ENCODE results near the gene CAPN1.
"Not testable (repeated sequence)": the region's sequence is repeated elsewhere in the genome, so short reads cannot be mapped to it uniquely, and the experiment has no call there.

Gene CAPN1

GRCh38 chr11:65218446-65218845 lies 36.7 kb downstream of the CAPN1 start:
- DNase-seq (ENCODE audit: low read depth) = no peak

GRCh38 chr11:65219930-65220213 lies 38.1 kb downstream of the CAPN1 start:
- DNase-seq (ENCODE audit: low read depth) = no peak

GRCh38 chr11:65221026-65221425 lies 39.3 kb downstream of the CAPN1 start:
- no peak for DNase-seq (ENCODE audit: low read depth)

GRCh38 chr11:65223011-65223410 lies 41.3 kb downstream of the CAPN1 start:
- no peak for DNase-seq (ENCODE audit: low read depth)

- no peak for DNase-seq (ENCODE audit: low read depth)
Measured at GRCh38 chr11:65224930-65225278, 43.2 kb downstream of the CAPN1 start.

GRCh38 chr11:65225279-65226102 lies 43.8 kb downstream of the CAPN1 start:
- DNase-seq (ENCODE audit: low read depth) = peak; percentile 44

- no peak for DNase-seq (ENCODE audit: low read depth)
Measured at GRCh38 chr11:65226103-65226442, 44.3 kb downstream of the CAPN1 start.

- DNase-seq (ENCODE audit: low read depth) = no peak
Measured at GRCh38 chr11:65227879-65228278, 46.2 kb downstream of the CAPN1 start.

GRCh38 chr11:65236194-65237059 lies 54.7 kb downstream of the CAPN1 start:
- DNase-seq (ENCODE audit: low read depth) = no peak

- not testable (repeated sequence) for DNase-seq (ENCODE audit: low read depth)
Measured at GRCh38 chr11:65238302-65238701, 56.6 kb downstream of the CAPN1 start.

- no peak for DNase-seq (ENCODE audit: low read depth)
Measured at GRCh38 chr11:65241134-65241533, 59.4 kb downstream of the CAPN1 start.

- DNase-seq (ENCODE audit: low read depth) = no peak
Measured at GRCh38 chr11:65241692-65242091, 60.0 kb downstream of the CAPN1 start.

GRCh38 chr11:65242389-65242788 lies 60.7 kb downstream of the CAPN1 start:
- DNase-seq (ENCODE audit: low read depth) = no peak

GRCh38 chr11:65243797-65244196 lies 62.1 kb downstream of the CAPN1 start:
- no peak for DNase-seq (ENCODE audit: low read depth)

- not testable (repeated sequence) for DNase-seq (ENCODE audit: low read depth)
Measured at GRCh38 chr11:65245046-65245445, 63.3 kb downstream of the CAPN1 start.

GRCh38 chr11:65246506-65246905 lies 64.8 kb downstream of the CAPN1 start:
- DNase-seq (ENCODE audit: low read depth) = no peak

- not testable (repeated sequence) for DNase-seq (ENCODE audit: low read depth)
Measured at GRCh38 chr11:65248184-65248710, 66.5 kb downstream of the CAPN1 start.

- no peak for DNase-seq (ENCODE audit: low read depth)
Measured at GRCh38 chr11:65251476-65251875, 69.7 kb downstream of the CAPN1 start.

GRCh38 chr11:65254724-65255123 lies 73.0 kb downstream of the CAPN1 start:
- DNase-seq (ENCODE audit: low read depth) = no peak

- DNase-seq (ENCODE audit: low read depth) = no peak
Measured at GRCh38 chr11:65258988-65259387, 77.3 kb downstream of the CAPN1 start.

GRCh38 chr11:65260302-65260701 lies 78.6 kb downstream of the CAPN1 start:
- DNase-seq (ENCODE audit: low read depth) = no peak

- DNase-seq (ENCODE audit: low read depth) = no peak
Measured at GRCh38 chr11:65260756-65261590, 79.2 kb downstream of the CAPN1 start.
